ENCODE data around the gene THUMPD2. TPM values are rescaled to one million over a fixed set of nuclear protein-coding genes. Genes with fewer than 3 reads are reported as not detected.
"Not testable (repeated sequence)": the region's sequence is repeated elsewhere in the genome, so short reads cannot be mapped to it uniquely, and the experiment has no call there.

The THUMPD2 gene, protein sequence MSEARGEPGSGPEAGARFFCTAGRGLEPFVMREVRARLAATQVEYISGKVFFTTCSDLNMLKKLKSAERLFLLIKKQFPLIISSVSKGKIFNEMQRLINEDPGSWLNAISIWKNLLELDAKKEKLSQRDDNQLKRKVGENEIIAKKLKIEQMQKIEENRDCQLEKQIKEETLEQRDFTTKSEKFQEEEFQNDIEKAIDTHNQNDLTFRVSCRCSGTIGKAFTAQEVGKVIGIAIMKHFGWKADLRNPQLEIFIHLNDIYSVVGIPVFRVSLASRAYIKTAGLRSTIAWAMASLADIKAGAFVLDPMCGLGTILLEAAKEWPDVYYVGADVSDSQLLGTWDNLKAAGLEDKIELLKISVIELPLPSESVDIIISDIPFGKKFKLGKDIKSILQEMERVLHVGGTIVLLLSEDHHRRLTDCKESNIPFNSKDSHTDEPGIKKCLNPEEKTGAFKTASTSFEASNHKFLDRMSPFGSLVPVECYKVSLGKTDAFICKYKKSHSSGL
- 5.3 and 8.9 TPM in 2 replicates for total RNA-seq (2014; rRNA removed; shearing (Covaris generic))

DNA sequence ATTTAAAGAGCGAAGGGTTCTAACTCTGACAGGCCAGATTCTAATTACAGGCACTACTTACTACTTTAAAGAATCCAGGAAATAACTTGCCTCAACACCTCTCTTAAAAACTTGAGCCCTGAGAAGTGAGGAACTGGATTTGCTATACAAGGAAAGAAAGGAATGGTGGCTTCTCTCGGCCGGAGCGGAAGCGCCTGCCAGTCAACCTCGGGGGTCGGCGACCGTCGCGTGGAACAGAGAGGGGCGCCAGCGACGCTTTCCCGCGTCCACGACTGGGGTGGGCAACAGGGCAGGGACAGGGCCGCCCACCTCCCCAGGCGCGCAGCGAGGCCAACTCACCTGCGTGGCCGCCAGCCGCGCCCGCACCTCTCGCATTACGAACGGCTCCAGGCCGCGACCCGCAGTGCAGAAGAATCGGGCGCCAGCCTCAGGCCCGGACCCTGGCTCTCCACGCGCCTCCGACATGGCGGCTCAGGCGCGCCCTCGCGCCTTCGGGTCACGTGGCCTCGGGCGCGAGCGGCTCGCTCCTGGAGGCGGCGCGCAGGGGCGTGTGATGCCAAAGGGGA lies at the start of gene THUMPD2:
TSS of gene THUMPD2 (minus strand) at position 484 of the 566 bp plus-strand sequence. CDS start at position 465, 19 bp downstream.
- peak; percentile 68 for DNase-seq (ENCODE audit: low read depth)

DNA sequence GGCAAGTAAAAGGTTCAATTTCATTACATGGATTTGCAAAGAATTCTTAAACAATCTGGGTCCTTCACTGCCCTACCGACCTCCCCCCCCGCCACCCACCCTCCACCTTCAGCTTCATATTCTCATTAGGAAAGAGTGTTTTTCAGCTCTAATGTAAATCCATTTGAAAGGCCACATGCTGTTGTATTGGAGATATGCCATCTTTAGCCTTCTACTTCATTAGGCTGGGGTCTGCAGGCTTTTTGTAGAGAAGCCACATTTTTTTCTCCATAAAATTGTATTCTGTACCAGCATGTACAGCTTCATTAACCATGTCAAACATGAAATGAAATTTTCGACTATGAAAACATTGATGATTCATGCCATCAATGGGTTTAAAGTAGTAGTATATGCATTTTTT lies 42.8 kb upstream of the THUMPD2 start:
- no peak for DNase-seq (ENCODE audit: low read depth)

DNA sequence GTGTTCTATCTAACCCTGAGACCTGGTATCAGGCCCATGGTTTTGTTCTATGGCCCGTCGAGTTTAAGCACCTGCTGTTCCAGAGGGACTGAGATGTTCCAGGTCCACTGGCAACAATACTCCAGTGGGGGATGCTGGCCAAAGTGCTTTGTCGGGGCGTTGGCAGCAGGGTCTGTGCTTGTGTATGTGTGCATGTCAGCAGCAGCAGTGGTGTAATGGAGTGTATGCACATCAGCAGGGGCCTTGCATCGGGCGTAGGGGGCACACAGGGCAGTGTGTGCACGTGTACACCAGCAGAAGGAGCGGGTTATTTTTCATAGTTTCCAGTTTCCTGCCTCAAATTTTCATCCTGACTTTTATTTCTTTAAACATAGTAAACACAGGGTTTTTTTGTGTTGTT lies 37.8 kb upstream of the THUMPD2 start:
- no peak for DNase-seq (ENCODE audit: low read depth)

DNA sequence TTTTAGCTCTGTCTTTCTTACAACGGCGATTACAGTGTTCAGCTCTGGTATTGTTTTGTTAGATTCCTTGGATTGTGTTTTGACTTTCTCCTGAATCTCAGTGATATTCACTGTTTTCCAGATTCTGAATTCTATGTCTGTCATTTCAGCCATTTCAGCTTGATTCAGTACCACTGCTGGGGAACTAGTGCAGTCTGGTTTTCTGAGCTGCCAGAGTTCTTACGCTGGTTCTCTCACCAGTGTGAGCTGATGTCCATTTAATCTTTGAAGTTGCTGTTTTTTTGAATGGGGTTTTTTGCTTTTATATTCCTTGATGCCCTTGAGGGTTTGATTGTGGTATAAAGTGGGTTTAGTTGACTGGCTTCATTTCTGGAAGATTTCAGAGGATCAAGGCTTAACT lies 37.4 kb upstream of the THUMPD2 start:
- no peak for DNase-seq (ENCODE audit: low read depth)

DNA sequence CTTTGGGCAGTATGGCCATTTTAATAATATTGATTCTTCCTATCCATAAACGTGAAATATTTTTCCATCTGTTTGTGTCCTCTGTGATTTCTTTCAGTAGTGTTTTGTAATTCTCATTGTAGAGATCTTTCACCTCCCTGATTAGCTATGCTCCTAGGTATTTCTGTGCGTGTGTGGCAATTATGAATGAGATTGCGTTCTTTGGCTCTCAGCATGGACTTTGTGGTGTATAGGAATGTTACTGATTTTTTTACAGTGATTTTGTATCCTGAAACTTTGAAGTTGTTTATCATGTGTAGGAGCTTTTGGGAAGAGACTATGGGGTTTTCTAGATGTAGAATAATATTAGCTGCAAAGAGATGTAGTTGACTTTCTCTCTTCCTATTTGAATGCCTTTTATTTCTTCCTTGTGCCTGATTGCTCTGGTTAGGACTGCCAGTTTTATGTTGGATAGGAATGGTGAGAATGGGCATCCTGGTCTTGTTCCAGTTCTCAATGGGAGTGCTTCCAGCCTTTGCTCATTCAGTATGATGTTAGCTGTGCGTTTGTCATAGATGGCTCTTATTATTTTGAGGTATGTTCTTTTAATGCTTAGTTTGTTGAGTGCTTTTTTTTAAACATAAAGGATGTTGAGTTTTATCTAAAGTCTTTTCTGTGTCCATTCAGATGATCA lies 27.0 kb upstream of the THUMPD2 start:
- DNase-seq (ENCODE audit: low read depth) = peak; percentile 64

DNA sequence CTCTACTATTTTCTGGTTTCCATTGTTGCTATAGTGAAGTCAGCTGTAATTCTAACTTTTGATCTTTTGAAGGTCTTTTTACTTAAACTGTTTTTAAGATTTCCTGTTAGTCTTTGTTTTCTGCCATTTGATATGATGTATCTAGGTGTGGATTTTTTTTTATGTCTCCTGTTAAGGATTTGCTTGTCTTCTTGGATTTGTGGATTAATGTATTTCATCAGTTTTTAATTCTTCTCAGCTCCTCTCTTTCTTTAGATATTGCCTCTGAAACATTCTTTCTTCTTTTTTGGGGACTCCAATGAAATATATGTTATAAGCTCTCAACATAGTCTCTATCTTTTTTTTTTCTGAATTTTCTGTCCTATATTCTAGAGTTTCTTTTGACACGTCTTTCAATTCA lies 24.8 kb upstream of the THUMPD2 start:
- DNase-seq (ENCODE audit: low read depth) = no peak

DNA sequence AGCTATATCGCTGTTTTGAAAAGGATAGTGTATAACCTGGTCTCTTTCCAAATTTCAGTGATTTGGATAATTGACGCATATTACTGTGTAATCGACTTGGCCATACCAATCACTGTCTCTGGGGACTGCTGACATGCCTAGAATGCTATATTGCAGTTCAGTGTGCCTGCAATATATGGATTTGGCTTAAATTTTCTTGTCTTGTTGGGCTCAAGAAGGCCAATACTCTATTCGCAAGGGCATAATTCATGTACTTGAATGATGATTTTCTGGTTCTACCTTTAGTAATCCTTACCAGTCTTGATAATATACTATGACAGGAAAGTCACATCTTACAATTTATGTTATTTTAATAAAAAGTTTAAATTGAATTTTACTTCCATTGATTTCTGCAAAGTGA lies 21.7 kb upstream of the THUMPD2 start:
- DNase-seq (ENCODE audit: low read depth) = no peak

DNA sequence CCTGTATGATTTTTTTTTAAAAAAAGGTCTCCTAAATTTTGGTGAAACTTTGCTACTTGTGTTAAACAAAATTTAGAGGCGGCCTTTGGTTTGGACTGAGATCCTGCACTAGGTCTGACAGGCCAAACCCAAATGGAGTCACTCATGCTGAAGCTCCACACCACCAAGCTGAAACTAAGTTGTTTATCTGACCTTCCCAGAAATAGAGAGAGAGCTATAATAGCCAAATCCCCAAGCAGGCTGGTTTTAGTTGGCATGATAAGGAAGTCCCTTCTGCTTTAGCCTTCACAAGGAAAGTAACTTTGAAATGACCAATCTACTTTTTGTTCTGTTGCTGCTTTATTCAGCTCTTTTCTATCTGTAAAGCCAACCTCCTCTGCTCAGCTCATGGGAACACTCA lies 17.1 kb upstream of the THUMPD2 start:
- DNase-seq (ENCODE audit: low read depth) = no peak

DNA sequence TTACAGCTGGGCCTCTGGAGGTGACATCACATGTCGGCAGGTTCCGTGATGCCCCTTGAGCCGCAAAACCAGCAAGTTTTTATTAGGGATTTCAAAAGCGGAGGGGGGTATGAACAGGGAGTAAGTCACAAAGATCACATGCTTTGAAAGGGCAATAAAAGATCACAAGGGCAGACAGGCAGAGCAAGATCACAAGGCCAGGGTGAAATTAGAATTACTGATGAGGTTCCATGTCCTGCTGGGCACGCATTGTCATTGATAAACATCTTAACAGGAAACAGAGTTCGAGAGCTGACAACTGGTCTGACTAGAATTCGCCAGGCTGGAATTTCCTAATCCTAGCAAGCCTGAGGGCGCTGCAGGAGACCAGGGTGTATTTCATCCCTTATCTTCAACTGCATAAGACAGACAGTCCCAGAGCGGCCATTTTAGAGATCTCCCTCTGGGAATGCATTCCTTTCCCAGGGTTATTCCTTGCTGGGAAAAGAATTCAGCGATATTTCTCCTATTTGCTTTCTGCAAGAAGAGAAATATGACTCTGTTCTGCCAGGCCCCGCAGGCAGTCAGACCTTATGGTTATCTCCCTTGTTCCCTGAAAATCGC lies 11.3 kb upstream of the THUMPD2 start:
- DNase-seq (ENCODE audit: low read depth) = not testable (repeated sequence)

DNA sequence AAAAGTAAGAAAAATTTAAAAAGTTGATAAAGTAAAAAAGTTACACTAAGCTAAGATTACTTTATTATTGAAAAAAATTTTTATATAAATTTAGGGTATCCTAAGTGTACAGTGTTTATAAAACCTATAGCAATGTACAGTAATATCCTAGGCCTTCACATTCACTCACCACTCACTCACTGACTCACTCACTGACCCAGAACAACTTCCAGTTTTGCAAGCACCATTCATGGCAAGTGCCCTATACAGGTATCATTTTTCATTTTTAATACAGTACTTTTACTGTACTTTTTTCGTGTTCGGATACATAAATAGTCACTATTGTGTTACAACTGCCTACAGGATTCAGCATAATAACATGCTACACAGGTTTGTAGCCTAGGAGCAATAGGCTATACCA lies 8.9 kb upstream of the THUMPD2 start:
- no peak for DNase-seq (ENCODE audit: low read depth)

DNA sequence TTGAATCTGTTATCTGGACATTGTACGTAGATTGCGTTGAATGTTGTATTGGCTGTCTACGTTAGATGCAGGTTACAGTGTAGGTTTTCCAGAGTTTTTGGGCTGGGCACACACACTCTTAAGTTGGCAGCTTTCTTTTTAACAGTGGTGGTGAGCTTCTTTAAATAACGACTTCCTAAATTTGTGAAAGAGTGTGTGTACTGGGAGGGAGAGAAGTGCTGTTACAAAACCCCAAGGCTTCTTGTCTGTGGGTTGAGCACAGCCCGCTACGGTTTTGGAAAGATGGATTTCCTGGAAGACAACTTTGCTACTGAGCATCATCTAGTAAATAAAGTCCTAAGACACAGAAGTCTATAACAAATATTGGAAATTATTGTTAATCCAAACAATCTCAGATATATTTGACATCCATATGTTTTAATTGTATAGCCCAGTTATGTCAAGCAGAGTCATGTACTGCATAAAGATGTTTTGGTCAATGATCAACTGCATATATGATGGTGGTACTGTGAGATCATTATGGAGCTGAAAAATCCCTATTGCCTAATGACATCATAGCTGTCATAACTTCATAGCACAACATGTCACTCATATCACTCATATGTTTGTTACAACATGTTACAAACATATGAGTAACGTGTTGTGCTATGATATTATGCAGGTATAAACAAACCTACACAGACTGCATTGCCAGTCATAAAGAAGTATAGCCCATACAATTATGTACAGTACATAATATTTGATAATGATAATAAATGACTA lies 7.9 kb upstream of the THUMPD2 start:
- DNase-seq (ENCODE audit: low read depth) = no peak

DNA sequence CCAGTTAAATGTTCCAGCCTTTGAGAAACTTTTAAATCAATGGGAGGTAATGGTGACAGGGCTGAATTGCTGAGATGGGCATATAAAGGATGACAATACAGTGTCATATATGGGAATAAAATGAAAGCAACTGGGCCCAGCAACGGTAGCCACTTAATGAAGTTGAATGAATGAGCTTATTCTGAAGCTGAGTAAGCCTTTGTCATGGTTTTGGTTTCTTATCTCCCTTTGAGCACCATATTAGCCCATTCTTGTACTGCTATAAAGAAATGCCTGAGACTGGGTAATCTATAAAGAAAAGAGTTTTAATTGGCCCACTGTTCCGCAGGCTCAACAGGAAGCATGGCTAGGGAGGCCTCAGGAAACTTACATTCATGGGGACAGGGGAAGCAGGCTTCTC lies 3.5 kb upstream of the THUMPD2 start:
- peak; percentile 5 for DNase-seq (ENCODE audit: low read depth)

DNA sequence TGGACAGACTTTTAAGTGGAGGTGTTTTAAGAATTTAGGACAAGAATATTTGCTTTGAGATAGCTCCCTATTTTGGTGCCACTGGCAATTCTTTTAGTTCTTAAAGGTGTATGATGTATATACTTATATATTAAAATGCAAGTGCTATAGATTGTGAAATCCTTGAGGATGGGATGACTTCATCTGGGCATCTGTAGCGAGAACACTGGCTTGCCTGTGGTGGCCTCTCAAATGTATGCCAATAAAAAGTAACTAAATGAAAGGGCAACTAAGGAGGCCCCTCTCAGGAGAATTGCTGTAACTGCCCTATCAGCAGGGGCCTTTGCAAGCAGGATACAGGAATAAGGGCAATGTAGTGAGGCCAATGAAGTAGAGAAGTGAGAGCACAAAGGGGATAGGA lies 2.6 kb upstream of the THUMPD2 start:
- no peak for DNase-seq (ENCODE audit: low read depth)

DNA sequence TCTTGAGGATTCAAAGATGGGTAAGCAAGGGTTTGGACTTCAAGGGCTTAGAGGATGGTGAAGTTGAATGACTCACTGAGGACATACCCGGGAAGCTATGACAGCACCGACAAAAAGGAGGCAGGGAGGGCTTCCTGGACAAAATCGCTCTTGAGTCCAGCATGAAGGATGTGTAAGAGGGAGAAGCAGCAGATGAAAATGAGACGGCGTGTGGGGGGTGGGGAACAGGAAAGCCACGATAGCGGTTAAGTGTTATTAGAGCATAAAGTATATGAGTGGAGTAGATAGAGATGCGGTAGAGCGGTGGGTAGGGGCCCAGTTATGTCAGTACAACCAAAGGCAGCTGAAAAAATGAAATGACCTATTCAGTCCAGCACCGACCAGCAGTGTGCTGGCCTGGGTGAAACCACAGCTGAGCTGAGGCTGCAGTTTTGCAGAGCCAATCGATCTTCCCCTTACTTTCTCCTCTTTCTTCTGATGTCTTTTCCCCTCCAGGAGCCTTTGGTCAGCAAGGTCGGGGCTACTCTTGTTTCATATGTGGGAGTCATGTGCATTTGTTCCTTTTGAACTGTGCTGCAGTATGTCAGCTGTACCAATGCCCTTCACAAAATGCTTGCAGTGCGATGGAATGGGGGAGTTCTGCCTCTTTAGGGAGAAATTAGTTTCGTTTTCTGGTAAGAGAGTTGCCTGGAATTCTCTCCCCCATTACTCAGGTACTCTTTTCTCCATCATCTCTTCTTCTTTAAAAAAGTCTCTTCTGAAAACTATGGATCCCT lies 2.0 kb upstream of the THUMPD2 start:
- peak; percentile 11 for DNase-seq (ENCODE audit: low read depth)

DNA sequence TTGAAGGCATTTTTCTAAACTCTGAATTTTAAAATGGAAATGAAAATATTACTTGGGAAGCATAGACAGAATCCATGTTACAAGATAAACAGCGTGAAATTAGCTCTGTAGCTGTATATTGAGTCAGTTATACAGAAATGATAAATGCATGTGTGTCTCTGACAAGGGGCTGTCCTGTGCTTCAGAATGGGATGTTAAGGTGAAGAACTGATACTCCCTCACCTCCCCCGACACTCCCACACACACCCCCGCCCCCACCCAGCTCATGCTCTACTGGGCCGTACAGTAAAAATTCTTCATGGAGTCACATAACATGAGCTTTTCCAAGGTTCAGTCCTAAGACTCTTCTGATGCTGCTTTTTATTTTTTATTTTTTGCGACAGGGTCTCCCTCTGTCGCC lies 869 bp upstream of the THUMPD2 start:
- no peak for DNase-seq (ENCODE audit: low read depth)

DNA sequence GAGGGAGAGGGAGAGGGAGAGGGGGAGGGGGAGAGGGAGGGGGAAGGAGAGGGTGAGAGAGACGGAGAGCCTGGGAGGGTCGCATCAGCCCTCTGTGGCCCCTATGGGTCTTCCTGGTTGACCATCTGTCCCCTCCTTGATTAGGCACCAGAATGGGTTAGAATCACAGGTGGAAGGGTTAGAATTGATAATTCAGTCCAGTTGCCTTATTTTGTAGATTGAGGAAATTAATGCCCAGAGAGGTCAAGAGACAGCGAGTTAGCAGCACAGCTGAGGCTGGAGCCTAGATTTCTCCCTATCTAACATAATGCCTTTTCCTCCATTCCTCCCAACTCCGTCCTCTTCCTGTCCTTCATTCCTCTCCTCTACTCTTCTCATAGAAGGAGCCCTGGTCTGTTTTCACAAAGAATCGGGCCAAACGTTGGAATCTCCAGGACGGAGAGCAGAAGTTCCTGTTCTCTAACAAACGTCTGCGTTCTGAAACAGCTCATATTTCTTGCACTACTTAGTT lies 338 bp upstream of the THUMPD2 start:
- DNase-seq (ENCODE audit: low read depth) = no peak

DNA sequence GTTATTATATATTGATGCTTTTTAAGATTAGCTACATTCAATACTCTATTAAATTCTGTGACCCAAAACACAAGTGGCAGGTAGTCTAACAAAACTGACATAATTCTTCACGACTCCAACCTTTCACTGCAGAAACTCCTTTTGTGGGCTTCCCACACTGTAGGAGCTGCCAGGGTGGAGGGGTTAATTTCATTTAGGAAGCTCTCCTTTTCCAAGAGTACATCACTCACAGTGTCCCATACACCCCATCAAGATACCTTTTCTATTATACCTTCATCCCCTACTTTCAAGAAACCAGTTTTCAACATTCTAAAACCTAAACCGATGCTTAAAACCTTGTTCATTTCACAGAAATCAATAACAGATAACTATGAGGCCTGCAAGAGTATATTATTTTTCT lies 825 bp downstream of the THUMPD2 start:
- no peak for DNase-seq (ENCODE audit: low read depth)

DNA sequence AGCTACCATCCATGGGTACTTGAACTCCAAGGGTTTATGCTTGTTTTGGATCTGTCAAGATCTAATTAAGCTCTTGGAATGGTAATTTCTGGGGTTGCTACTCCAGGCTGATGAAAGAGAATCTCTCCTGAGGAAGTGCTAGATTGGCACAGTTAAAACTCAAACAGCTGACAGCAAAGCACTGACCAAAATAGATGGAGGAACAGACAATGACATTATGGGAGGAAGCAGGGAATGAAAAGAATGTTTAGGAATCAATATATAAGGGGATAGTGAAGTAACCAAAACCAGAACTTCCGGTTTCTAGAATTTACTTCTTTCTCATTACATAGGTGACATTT lies 6.3 kb downstream of the THUMPD2 start:
- no peak for DNase-seq (ENCODE audit: low read depth)

DNA sequence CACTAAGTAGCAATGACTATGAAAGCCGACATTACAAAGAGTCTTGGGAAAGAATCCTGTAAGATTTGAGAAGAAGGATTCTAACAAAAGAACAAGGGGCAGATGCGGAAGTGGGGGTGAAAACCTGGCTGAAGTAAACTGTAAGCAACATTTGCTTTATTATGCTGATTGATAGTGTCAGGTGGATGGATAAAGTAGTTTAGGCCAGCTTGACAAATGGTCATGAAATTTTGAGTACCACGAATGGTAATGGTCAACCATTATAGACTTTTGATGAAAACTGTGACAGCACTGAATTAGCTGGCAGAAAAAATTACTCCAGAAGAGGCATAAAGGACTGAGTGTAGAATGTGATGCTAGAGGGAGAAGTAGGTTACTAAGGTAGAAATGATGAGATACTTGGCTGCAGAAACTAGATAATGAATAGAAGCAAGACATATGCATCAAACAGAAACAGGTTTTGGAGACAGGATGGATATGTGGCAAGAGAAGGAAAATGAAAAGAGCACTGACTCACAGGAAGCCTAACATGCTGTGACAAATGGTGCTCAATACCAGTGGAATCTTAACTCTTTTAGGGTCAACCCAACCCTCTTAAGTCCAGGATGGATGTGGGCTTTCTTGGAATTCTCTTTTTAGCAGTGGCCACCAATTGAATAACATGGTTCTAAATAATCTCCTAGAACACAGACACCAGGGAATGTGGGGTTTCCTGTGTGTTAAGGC lies 6.8 kb downstream of the THUMPD2 start:
- DNase-seq (ENCODE audit: low read depth) = peak; percentile 52

DNA sequence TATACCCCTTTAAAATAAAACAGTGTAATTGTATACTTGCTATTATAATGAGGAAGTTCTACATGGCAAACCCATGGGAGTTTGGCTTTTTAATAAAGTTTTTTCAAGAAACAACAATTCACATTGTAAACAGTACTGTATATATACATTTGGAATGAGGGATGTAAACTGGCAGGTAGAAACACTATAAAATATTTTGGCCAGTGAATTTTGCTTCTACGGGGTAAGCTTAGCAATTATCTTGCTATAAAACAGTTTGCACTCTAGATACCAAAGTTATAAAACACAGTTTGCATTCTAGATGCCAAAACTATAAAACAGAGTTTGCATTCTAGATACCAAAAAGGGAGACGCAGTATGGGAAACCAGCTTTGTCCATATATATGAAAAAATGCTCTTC lies 16.6 kb downstream of the THUMPD2 start:
- no peak for DNase-seq (ENCODE audit: low read depth)
